WTC11 (cell line): Measurements from ENCODE around the gene PPP1R14C.

Source experiments
- CREB1 ChIP-seq: sonication (generic); formaldehyde crosslinking; IDR thresholded peaks from 2 replicates; pipeline ENCODE4 v1.8.0; 2023; ENCODE audit warnings: mild to moderate bottlenecking, missing genetic modification reagents
- CTCF ChIP-seq: fragments of 200-600 bp; IDR thresholded peaks from 2 replicates; pipeline ENCODE4 v1.8.0; 2022; ENCODE audit warnings: antibody characterized with exemption
- E2F5 ChIP-seq: sonication (generic); formaldehyde crosslinking; IDR thresholded peaks from 2 replicates; pipeline ENCODE4 v1.8.1; 2022; ENCODE audit warnings: mild to moderate bottlenecking, moderate library complexity, missing genetic modification reagents
- MAX ChIP-seq: sonication (generic); formaldehyde crosslinking; IDR thresholded peaks from 2 replicates; pipeline ENCODE4 v1.8.0; 2022; ENCODE audit warnings: mild to moderate bottlenecking, missing genetic modification reagents
- MYBL2 ChIP-seq: sonication (generic); formaldehyde crosslinking; IDR thresholded peaks from 2 replicates; pipeline ENCODE4 v1.8.1; 2023; ENCODE audit warnings: mild to moderate bottlenecking, moderate library complexity, missing genetic modification reagents
- NR2C2 ChIP-seq: sonication (generic); formaldehyde crosslinking; IDR thresholded peaks from 2 replicates; pipeline ENCODE4 v1.8.0; 2022; ENCODE audit warnings: mild to moderate bottlenecking, missing genetic modification reagents
- SP1 ChIP-seq: sonication (generic); formaldehyde crosslinking; conservative IDR thresholded peaks from 2 replicates; pipeline ENCODE4 v1.8.1; 2022; ENCODE audit warnings: missing genetic modification reagents
- ZNF281 ChIP-seq: sonication (generic); formaldehyde crosslinking; IDR thresholded peaks from 2 replicates; pipeline ENCODE4 v1.8.0; 2023; ENCODE audit warnings: mild to moderate bottlenecking, missing genetic modification reagents
- TF ChIP-seq, protein P1 (sequence below): sonication (generic); formaldehyde crosslinking; conservative IDR thresholded peaks from 2 replicates; pipeline ENCODE4 v1.8.1; 2022; ENCODE audit warnings: mild to moderate bottlenecking, missing genetic modification reagents

GRCh38 chr6:150255840-150256239 lies 113.0 kb downstream of the PPP1R14C start:
- no peak for TF ChIP-seq CREB1 (CRISPR knock-in tag)
- TF ChIP-seq CTCF, result no peak
- no peak for TF ChIP-seq MAX
- TF ChIP-seq SP1, result no peak
- TF ChIP-seq NR2C2, result no peak
- no peak for TF ChIP-seq ZNF281 (CRISPR knock-in tag)
- TF ChIP-seq, protein P1, sequence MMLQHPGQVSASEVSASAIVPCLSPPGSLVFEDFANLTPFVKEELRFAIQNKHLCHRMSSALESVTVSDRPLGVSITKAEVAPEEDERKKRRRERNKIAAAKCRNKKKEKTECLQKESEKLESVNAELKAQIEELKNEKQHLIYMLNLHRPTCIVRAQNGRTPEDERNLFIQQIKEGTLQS, result no peak
- no peak for TF ChIP-seq MYBL2 (CRISPR knock-in tag)
- TF ChIP-seq E2F5 (CRISPR knock-in tag), result no peak
